ENCODE data around the gene RNF8.

Gene RNF8

DNA sequence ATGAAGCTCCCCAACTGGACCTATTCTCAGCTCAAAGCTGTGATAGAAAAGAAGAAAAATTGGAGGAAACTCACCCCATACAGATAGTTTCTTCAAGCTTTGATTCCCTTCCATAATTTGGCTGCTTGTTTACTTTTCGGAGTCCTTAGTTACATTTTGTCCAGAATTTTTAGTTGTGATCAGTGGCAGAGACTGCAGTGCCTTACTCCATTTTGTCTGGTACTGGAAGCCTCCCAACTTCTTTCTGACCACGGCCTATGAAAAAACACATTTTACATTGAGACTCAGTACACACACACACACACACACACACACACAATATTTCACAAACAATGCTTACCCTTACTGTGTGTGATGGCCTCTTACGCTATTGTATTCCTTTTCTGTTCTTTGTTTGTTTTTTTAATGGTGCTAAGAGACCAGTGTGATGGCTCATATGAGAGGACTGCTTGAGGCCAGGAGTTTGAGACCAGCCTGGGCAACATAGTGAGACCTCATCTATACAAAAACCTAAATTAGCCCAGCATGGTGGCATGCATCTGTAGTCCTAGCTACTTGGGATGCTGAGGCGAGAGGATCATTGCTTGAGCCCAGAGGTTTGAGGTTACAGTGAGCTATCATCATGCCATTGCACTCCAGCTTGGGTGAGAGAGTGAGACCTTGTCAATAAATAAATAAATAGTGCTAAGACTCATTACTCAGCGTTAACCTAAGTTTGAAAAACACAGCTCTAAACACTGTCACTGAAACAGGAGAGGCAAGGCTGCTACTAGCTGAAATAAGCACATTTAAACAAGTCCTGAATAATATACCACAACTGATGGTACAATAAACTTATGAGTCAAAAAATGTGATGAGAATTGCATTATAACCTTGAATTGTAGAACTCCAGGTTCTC lies 13.8 kb upstream of the RNF8 start:
- H3K4me3 ChIP-seq (ENCODE audit: low read length) = no peak overlapping the region
- no peaks in the 10 kb centered on the region for H3K36me3 ChIP-seq (replicated peaks; ENCODE audit: insufficient read depth, low read length)
- H3K79me2 ChIP-seq (ENCODE audit: low read length) = no peaks in the 10 kb centered on the region
- H4K20me1 ChIP-seq (ENCODE audit: insufficient read depth, low read length) = no peaks in the 10 kb centered on the region
- H3K4me2 ChIP-seq (ENCODE audit: low read depth, low read length) = no peak overlapping the region
- no peaks in the 10 kb centered on the region for H3F3A ChIP-seq (ENCODE audit: insufficient read depth, low read length)
- no peak overlapping the region for H2AFZ ChIP-seq (ENCODE audit: low read length)
- H3K9me2 ChIP-seq (replicated peaks; ENCODE audit: insufficient read depth, low read length) = no peaks in the 10 kb centered on the region
- TF ChIP-seq EZH2phosphoT487 (IDR thresholded peaks at IDR 0.05; ENCODE audit: low read length) (no peak), EZH2 (optimal IDR thresholded peaks at IDR 0.05; ENCODE audit: low read depth, low read length) (no peak)
- TF ChIP-seq, protein P1, sequence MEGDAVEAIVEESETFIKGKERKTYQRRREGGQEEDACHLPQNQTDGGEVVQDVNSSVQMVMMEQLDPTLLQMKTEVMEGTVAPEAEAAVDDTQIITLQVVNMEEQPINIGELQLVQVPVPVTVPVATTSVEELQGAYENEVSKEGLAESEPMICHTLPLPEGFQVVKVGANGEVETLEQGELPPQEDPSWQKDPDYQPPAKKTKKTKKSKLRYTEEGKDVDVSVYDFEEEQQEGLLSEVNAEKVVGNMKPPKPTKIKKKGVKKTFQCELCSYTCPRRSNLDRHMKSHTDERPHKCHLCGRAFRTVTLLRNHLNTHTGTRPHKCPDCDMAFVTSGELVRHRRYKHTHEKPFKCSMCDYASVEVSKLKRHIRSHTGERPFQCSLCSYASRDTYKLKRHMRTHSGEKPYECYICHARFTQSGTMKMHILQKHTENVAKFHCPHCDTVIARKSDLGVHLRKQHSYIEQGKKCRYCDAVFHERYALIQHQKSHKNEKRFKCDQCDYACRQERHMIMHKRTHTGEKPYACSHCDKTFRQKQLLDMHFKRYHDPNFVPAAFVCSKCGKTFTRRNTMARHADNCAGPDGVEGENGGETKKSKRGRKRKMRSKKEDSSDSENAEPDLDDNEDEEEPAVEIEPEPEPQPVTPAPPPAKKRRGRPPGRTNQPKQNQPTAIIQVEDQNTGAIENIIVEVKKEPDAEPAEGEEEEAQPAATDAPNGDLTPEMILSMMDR (IDR thresholded peaks at IDR 0.05; ENCODE audit: low read length) = no peak
- H3K27me3 ChIP-seq (replicated peaks; ENCODE audit: insufficient read depth, low read length) = no peaks in the 10 kb centered on the region
- no peaks in the 10 kb centered on the region for H3K9me3 ChIP-seq (replicated peaks; ENCODE audit: insufficient read depth, low read length)
- no peak for DNase-seq
- H3K9ac ChIP-seq (ENCODE audit: low read length) = no peak overlapping the region
- H3K27ac ChIP-seq (ENCODE audit: low read length) = no peak overlapping the region
- no peaks in the 10 kb centered on the region for H3K4me1 ChIP-seq (ENCODE audit: low read length)

DNA sequence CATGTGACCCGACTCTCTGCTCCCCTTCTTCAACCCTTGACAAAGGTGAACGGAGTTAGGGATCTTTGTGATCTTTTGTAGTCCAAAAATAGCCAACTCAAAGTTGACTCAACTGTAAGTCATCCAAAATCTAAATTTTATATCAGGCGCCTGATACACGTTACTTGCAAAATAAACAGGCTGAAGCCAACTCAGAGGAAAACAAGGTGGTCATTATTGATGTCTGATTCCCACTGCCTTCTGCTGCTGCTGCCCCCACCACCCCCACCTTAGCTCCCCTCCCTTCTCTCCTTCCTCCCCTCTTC lies 13.2 kb upstream of the RNF8 start:
- no peak for TF ChIP-seq EZH2 (optimal IDR thresholded peaks at IDR 0.05; ENCODE audit: low read depth, low read length)
- no peak for TF ChIP-seq EZH2phosphoT487 (IDR thresholded peaks at IDR 0.05; ENCODE audit: low read length)
- TF ChIP-seq, protein P1 (IDR thresholded peaks at IDR 0.05; ENCODE audit: low read length) = no peak
- Histone ChIP-seq H3K4me3 (ENCODE audit: low read length) (no peak overlapping the region), H3K79me2 (ENCODE audit: low read length) (no peaks in the 10 kb centered on the region), H3K9ac (ENCODE audit: low read length) (no peak overlapping the region), H4K20me1 (ENCODE audit: insufficient read depth, low read length) (no peaks in the 10 kb centered on the region), H3K27me3 (replicated peaks; ENCODE audit: insufficient read depth, low read length) (no peaks in the 10 kb centered on the region), H3K9me3 (replicated peaks; ENCODE audit: insufficient read depth, low read length) (no peaks in the 10 kb centered on the region), H2AFZ (ENCODE audit: low read length) (no peak overlapping the region), H3K4me1 (ENCODE audit: low read length) (no peaks in the 10 kb centered on the region), H3K36me3 (replicated peaks; ENCODE audit: insufficient read depth, low read length) (no peaks in the 10 kb centered on the region), H3K9me2 (replicated peaks; ENCODE audit: insufficient read depth, low read length) (no peaks in the 10 kb centered on the region), H3F3A (ENCODE audit: insufficient read depth, low read length) (no peaks in the 10 kb centered on the region), H3K27ac (ENCODE audit: low read length) (no peak overlapping the region), H3K4me2 (ENCODE audit: low read depth, low read length) (no peak overlapping the region)
- DNase-seq = no peak

DNA sequence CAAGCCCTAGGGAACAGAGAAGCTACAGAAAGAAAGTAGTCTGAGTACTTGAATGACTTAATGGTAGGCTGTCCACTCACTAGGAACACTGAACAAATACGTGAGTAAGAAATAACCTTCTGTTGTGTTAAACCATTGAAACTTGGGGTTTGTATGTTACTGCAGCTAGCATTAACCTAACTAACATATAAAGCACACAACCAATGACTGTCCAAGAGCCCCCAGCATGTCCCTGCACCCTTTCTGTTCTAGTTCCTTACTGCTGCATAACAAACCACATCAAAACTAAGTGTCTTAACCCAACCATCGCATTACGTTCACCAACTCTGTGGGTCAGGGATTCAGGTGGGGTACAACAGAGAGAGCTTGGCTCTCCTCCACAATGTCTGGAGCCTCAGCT lies 10.5 kb upstream of the RNF8 start:
- DNase-seq = no peak
- H3K27me3 ChIP-seq (replicated peaks; ENCODE audit: insufficient read depth, low read length) = no peaks in the 10 kb centered on the region
- no peak overlapping the region for H3K27ac ChIP-seq (ENCODE audit: low read length)
- no peak overlapping the region for H2AFZ ChIP-seq (ENCODE audit: low read length)
- H3F3A ChIP-seq (ENCODE audit: insufficient read depth, low read length) = no peaks in the 10 kb centered on the region
- no peak overlapping the region for H3K9ac ChIP-seq (ENCODE audit: low read length)
- no peaks in the 10 kb centered on the region for H4K20me1 ChIP-seq (ENCODE audit: insufficient read depth, low read length)
- TF ChIP-seq EZH2 (optimal IDR thresholded peaks at IDR 0.05; ENCODE audit: low read depth, low read length) (no peak), EZH2phosphoT487 (IDR thresholded peaks at IDR 0.05; ENCODE audit: low read length) (no peak)
- TF ChIP-seq, protein P1 (IDR thresholded peaks at IDR 0.05; ENCODE audit: low read length) = no peak
- no peaks in the 10 kb centered on the region for H3K36me3 ChIP-seq (replicated peaks; ENCODE audit: insufficient read depth, low read length)
- H3K9me3 ChIP-seq (replicated peaks; ENCODE audit: insufficient read depth, low read length) = no peaks in the 10 kb centered on the region
- H3K79me2 ChIP-seq (ENCODE audit: low read length) = no peaks in the 10 kb centered on the region
- no peak overlapping the region for H3K4me3 ChIP-seq (ENCODE audit: low read length)
- H3K4me1 ChIP-seq (ENCODE audit: low read length) = no peaks in the 10 kb centered on the region
- no peak overlapping the region for H3K4me2 ChIP-seq (ENCODE audit: low read depth, low read length)
- no peaks in the 10 kb centered on the region for H3K9me2 ChIP-seq (replicated peaks; ENCODE audit: insufficient read depth, low read length)
